AG09309 (cell line): ENCODE data around the gene GSC2.

Source experiments
- DNase-seq: peaks from one replicate; pipeline ENCODE4 v3.0.0-alpha.2; 2010; ENCODE audit warnings: low read depth
- H3K4me3 ChIP-seq: 2 replicates; pipeline ENCODE4 v1.5.1; 2011; ENCODE audit warnings: mild to moderate bottlenecking, low read depth, low read length, moderate library complexity; ENCODE audit not compliant: control insufficient read depth
- TF ChIP-seq, protein P1 (sequence below): IDR thresholded peaks from 2 replicates; pipeline ENCODE4 v1.5.1; 2011; ENCODE audit warnings: mild to moderate bottlenecking, low read depth, low read length, inconsistent platforms; ENCODE audit not compliant: insufficient read depth, control insufficient read depth; ENCODE audit errors: missing control alignments

The GSC2 gene

GRCh38 chr22:19115628-19116027, 34.5 kb downstream of the GSC2 start:
- no peak for DNase-seq
- H3K4me3 ChIP-seq, result no peak overlapping the region
- TF ChIP-seq, protein P1, sequence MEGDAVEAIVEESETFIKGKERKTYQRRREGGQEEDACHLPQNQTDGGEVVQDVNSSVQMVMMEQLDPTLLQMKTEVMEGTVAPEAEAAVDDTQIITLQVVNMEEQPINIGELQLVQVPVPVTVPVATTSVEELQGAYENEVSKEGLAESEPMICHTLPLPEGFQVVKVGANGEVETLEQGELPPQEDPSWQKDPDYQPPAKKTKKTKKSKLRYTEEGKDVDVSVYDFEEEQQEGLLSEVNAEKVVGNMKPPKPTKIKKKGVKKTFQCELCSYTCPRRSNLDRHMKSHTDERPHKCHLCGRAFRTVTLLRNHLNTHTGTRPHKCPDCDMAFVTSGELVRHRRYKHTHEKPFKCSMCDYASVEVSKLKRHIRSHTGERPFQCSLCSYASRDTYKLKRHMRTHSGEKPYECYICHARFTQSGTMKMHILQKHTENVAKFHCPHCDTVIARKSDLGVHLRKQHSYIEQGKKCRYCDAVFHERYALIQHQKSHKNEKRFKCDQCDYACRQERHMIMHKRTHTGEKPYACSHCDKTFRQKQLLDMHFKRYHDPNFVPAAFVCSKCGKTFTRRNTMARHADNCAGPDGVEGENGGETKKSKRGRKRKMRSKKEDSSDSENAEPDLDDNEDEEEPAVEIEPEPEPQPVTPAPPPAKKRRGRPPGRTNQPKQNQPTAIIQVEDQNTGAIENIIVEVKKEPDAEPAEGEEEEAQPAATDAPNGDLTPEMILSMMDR, result no peak

DNA sequence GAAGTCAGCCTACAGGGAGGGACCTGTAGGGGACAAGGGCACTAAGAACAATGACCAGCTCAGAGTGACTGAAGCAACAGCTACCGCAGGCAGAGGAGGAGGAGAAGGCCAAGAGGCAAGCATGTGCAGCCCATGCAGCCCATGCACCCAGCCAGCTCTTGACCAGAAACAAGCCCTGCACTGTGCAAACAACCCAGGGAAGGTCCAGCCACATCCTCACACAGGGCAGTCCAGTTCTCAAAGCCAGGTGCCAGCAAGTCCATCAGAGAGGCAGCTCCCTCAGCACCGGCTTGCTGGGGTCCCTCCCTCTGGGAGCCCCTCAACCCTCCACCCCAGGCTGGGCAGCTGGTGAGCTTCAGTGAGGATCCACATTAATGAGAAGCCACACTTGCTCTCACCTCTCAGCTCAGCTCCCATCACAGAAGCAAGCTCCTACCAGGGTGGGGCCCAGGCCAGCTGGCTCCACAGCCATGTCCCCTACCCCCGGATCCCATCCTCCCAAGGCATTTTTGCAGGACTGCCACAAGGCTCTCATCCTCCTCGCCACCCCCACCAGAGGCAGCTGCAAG, 35.0 kb downstream of the GSC2 start:
- H3K4me3 ChIP-seq, result no peak overlapping the region
- TF ChIP-seq, protein P1, result no peak
- no peak for DNase-seq

GRCh38 chr22:19113429-19113828, 36.7 kb downstream of the GSC2 start:
- TF ChIP-seq, protein P1, result no peak
- no peak overlapping the region for H3K4me3 ChIP-seq
- DNase-seq, result no peak

- H3K4me3 ChIP-seq, result no peak overlapping the region
- DNase-seq, result no peak
- TF ChIP-seq, protein P1, result no peak
Measured at GRCh38 chr22:19111584-19111983, 38.5 kb downstream of the GSC2 start.

- no peak for DNase-seq
Measured at GRCh38 chr22:19111140-19111539, 39.0 kb downstream of the GSC2 start.

DNA sequence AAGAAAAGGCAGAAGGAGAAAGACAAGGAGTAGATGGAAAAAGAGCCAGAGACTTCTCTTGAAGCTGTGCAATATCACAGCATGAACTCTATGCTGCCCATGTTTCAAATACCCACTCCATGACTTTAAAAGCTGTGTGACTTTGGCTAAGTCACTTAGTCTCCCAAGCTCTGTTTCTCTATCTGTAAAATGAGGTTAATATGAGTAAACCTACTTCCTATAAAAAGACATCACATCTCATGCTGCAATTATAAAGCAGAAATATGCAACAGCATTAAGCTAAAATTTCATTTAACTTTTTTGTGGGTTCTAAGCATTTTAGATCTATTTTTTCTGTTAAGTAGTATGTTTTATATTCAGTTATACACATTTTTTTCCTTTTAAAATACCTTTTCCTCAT, 39.4 kb downstream of the GSC2 start:
- H3K4me3 ChIP-seq, result no peak overlapping the region
- TF ChIP-seq, protein P1, result no peak
- no peak for DNase-seq

More at GRCh38 chr22:19111140-19111539, 39.0 kb downstream of the GSC2 start:
- TF ChIP-seq, protein P1, result no peak
- H3K4me3 ChIP-seq, result no peak overlapping the region

GRCh38 chr22:19110064-19110458, 40.0 kb downstream of the GSC2 start:
- TF ChIP-seq, protein P1, result no peak
- no peak for DNase-seq
- H3K4me3 ChIP-seq, result no peak overlapping the region
